Testis (tissue), 3 donors: ENCODE results near the gene TTC21B. TPM values are rescaled to one million over a fixed set of nuclear protein-coding genes. Genes with fewer than 3 reads are reported as not detected.

Experiments used
- DNase-seq: peaks from one replicate; pipeline ENCODE4 v3.0.0-alpha.2; 2019
- H3K27ac ChIP-seq, 2 donors: fragments of 200-600 bp; sonication (generic); one replicate each; pipeline ENCODE4 v1.5.1; 2019
- H3K27me3 ChIP-seq: fragments of 200-600 bp; sonication (generic); one replicate; pipeline ENCODE4 v1.5.1; 2019
- H3K36me3 ChIP-seq: fragments of 200-600 bp; sonication (generic); one replicate; pipeline ENCODE4 v1.5.1; 2017; ENCODE audit warnings: low read depth; ENCODE audit errors: missing control alignments
- H3K4me1 ChIP-seq: fragments of 200-600 bp; sonication (generic); one replicate; pipeline ENCODE4 v1.5.1; 2019
- H3K4me3 ChIP-seq, 2 donors: fragments of 200-600 bp; sonication (generic); one replicate each; pipeline ENCODE4 v1.5.1; 2017 to 2019
- H3K9me3 ChIP-seq: fragments of 200-600 bp; sonication (generic); one replicate; pipeline ENCODE4 v1.5.1; 2017
- CTCF ChIP-seq, 3 experiments: fragments of 450-650 bp in 2 of 3; fragments of 200-600 bp in 1 of 3; sonication (generic) in 1 of 3; IDR thresholded peaks; one replicate each; pipeline ENCODE4 v1.5.1; 2016 to 2019; ENCODE audit warnings: antibody characterized with exemption in 3 of 3, mild to moderate bottlenecking in 2 of 3, moderate library complexity in 1 of 3
- POLR2A ChIP-seq: fragments of 450-650 bp; IDR thresholded peaks from one replicate; pipeline ENCODE4 v1.6.1; 2017; ENCODE audit warnings: antibody characterized with exemption, mild to moderate bottlenecking, moderate library complexity
- WGBS, 2 donors: methylation state at CpG; one replicate each; pipeline ENCODE4 v1.1.5; 2018; 5-methylcytosine and 5-hydroxymethylcytosine counted together
- intact Hi-C: fragments of 100-400 bp; cut with DNase I; formaldehyde crosslinking; loops from one replicate; pipeline ENCODE4 v1.15.1; 2023; ENCODE audit warnings: low total_unique reads
- polyA plus RNA-seq: library from polyadenylated mRNA; stranded (reverse); fragments of 350-450 nt; fragmentation: Illumina TruSeq; extraction: RNeasy Lipid Tissue Mini Kit (QIAGEN cat#74804); gene quantifications from one replicate; pipeline ENCODE4 v1.2.3, GENCODE V29; 2014; ENCODE audit warnings: low read depth, low replicate concordance; ENCODE audit not compliant: insufficient read depth
- total RNA-seq, 2 donors: library from RNA; depleted of rRNA; stranded (reverse); fragments of >200 nt; gene quantifications; one replicate each; pipeline ENCODE4 v1.2.3, GENCODE V29; 2016

TTC21B gene
- total and polyA plus RNA-seq, 3 donors from 2014 or later, result 11.1 to 50.9 (median 46.6) TPM

GRCh38 chr2:165889158-165889557 lies 64.4 kb downstream of the TTC21B start:
- WGBS, 2 donors, result 61 to 78% methylated on average over 1 of the region's 1 CpG
- DNase-seq, result no peak

DNA sequence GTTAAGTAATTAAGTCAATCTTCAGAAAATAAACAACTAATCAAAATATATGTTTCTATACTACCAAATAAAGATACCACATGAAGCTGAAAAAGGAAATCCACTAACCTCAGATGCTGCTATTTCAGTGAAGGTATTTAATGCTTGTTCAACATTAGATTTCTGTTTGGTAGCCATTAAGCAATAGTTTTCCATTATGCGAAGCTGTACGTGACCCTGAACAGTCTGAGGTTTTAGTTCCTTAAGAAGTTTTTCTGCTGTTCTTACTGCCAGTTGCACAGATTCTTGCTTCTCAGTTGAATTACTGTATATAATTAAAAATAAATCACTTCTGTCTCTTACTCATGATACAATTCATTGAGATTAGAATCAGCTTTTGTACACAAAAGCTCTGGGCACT lies 65.4 kb downstream of the TTC21B start:
- no peak for DNase-seq
- 67 to 87% methylated on average over 2 of the region's 2 CpGs for WGBS, 2 donors
- Histone ChIP-seq H3K36me3 (no peaks in the 10 kb centered on the region), H3K4me1 (no peaks in the 10 kb centered on the region), H3K27ac (no peak overlapping the region), H3K4me3 (no peak overlapping the region), H3K9me3 (no peaks in the 10 kb centered on the region), H3K27me3 (no peaks in the 10 kb centered on the region)
- no peak for TF ChIP-seq POLR2A
- TF ChIP-seq CTCF (IDR thresholded peaks at IDR 0.05), result no peak
- intact Hi-C loops, result no loop called here

More at GRCh38 chr2:165889158-165889557, 64.4 kb downstream of the TTC21B start:
- Histone ChIP-seq H3K4me3 (no peak overlapping the region), H3K4me1 (no peaks in the 10 kb centered on the region), H3K27ac (no peak overlapping the region), H3K36me3 (no peaks in the 10 kb centered on the region), H3K27me3 (no peaks in the 10 kb centered on the region), H3K9me3 (no peaks in the 10 kb centered on the region)
- no peak for TF ChIP-seq CTCF (IDR thresholded peaks at IDR 0.05)
- intact Hi-C loops, result no loop called here

DNA sequence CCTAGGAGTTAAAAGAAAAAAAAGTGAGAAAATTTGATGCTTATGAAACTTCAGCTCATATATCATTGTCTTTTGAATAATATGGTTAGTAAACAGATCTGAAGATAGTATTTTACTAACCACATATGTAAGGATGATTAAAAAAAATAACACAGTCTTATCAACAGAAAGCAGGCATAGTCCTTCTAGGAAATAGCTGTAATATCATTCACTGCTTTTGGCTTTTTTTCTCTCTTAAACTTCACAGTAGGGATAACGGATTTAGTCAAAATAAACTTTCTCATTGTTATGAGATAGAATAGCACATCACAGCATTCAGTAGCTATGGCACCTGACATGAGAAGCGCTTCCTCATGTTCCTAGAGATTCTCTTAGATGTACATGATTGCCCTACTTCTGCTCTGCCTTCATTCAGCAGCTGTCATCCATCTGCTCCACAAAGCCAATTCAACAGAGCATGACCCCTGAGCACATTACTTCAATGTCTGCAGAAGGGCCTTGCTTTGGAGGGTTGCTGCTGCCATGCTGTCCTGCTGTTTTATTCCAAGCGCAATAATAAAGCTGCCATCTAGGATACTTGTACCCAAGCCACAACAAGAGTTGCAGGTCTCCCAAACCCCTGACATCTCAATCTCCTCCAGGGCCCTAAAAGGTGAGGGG lies 67.0 kb downstream of the TTC21B start:
- Histone ChIP-seq H3K27me3 (no peaks in the 10 kb centered on the region), H3K4me1 (no peaks in the 10 kb centered on the region), H3K9me3 (no peaks in the 10 kb centered on the region), H3K4me3 (no peak overlapping the region), H3K36me3 (no peaks in the 10 kb centered on the region), H3K27ac (no peak overlapping the region)
- TF ChIP-seq CTCF (IDR thresholded peaks at IDR 0.05) (no peak), POLR2A (no peak)
- no peak for DNase-seq
- 93 to 100% methylated on average over 3 of the region's 3 CpGs for WGBS, 2 donors
- intact Hi-C loops, result no loop called here

DNA sequence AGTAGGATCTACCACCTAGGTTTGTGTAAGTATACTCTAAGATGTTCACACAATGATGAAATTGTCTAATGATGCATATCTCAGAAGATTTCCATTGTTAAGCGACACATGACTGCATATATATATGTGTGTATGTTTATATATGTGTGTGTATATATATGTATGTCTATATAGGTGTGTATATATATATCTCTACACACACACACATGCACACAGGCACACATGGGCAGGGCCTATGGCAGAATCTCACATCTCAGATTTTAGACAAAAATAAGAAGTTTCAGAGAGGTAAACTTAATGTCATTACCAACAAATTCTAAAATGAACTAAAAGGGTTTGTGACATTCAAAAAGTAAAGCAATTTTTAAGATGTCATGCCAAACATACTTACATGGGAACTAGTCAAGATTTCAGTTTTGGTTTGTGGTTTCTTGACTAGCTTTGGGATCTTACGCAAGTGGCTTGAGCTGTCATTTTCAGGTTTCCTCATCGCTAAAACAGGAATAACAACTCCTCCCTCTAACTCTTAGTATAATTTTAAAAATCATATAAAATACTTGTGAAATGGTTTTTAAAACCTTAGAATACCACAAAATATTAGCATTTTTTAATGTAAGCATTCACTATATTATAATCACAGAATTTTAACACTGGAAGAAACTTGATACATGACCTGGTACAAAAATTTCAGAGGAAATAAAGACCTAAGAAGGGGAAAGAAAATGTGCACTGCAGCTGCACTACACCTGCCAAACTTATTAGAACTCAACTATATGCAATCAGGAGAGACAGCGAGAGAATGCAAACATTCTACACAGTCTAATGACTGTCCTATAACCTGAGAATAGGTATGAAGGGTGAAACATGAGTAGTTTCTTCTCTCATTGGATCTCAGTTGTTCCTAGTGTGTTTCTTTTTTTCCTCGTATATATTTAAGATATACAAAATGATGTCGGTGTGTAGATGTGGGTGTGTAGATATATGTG lies 75.7 kb downstream of the TTC21B start:
- TF ChIP-seq CTCF (IDR thresholded peaks at IDR 0.05), result no peak
- no peak for TF ChIP-seq POLR2A
- Histone ChIP-seq H3K36me3 (no peaks in the 10 kb centered on the region), H3K4me3 (no peak overlapping the region), H3K27me3 (no peaks in the 10 kb centered on the region), H3K27ac (no peak overlapping the region), H3K9me3 (no peaks in the 10 kb centered on the region), H3K4me1 (no peaks in the 10 kb centered on the region)
- WGBS, 2 donors, result 89 to 92% methylated on average over 6 of the region's 6 CpGs
- DNase-seq, result no peak
- intact Hi-C loops, result no loop called here
